GM18867 (cell line): ENCODE results near the gene ASIC3.

ENCODE experiments used
- ATAC-seq: cut with Tn5 transposase; IDR thresholded peaks from one replicate; pipeline ENCODE4 v1.9.1; 2021; ENCODE audit warnings: mild to moderate bottlenecking, moderate library complexity; ENCODE audit not compliant: unreplicated experiment

Gene ASIC3

GRCh38 chr7:151085329-151085690 is 37.0 kb downstream of the ASIC3 start:
- ATAC-seq: no peak

GRCh38 chr7:151085691-151086620 is 37.6 kb downstream of the ASIC3 start, which contains the start of gene AGAP3:
AGAP3 (plus strand) TSS chr7:151086475; CDS start chr7:151086742, 267 bp downstream.
- ATAC-seq: peak; percentile 50

GRCh38 chr7:151086802-151087244 is 38.5 kb downstream of the ASIC3 start:
- no peak for ATAC-seq

- peak; percentile 25 for ATAC-seq
Observed at GRCh38 chr7:151087245-151088018, 39.1 kb downstream of the ASIC3 start.

- ATAC-seq: no peak
Observed at GRCh38 chr7:151088019-151088855, 39.9 kb downstream of the ASIC3 start.

GRCh38 chr7:151088856-151089699 is 40.7 kb downstream of the ASIC3 start:
- ATAC-seq: no peak

- no peak for ATAC-seq
Observed at GRCh38 chr7:151089893-151090730, 41.8 kb downstream of the ASIC3 start.

GRCh38 chr7:151091003-151091402 is 42.7 kb downstream of the ASIC3 start:
- ATAC-seq: no peak

GRCh38 chr7:151091431-151091830 is 43.1 kb downstream of the ASIC3 start:
- no peak for ATAC-seq

GRCh38 chr7:151091988-151092387 is 43.7 kb downstream of the ASIC3 start:
- no peak for ATAC-seq

GRCh38 chr7:151093748-151094147 is 45.4 kb downstream of the ASIC3 start:
- ATAC-seq: no peak

- ATAC-seq: no peak
Observed at GRCh38 chr7:151094675-151095074, 46.3 kb downstream of the ASIC3 start.

- ATAC-seq: no peak
Observed at GRCh38 chr7:151095123-151095797, 46.9 kb downstream of the ASIC3 start.

- ATAC-seq: no peak
Observed at GRCh38 chr7:151095828-151096475, 47.6 kb downstream of the ASIC3 start.

- ATAC-seq: no peak
Observed at GRCh38 chr7:151099486-151100211, 51.3 kb downstream of the ASIC3 start.

GRCh38 chr7:151100921-151101320 is 52.6 kb downstream of the ASIC3 start:
- ATAC-seq: no peak

- ATAC-seq: no peak
Observed at GRCh38 chr7:151101621-151102396, 53.5 kb downstream of the ASIC3 start.
